Activated CD4-positive, alpha-beta T cell treated with anti-CD3 and anti-CD28 coated beads for 4 hours (primary cell): ENCODE measurements around the gene AACS.
"Not testable (repeated sequence)": the region's sequence is repeated elsewhere in the genome, so short reads cannot be mapped to it uniquely, and the experiment has no call there.

Experiments
- DNase-seq, 2 donors: peaks; one replicate each; pipeline ENCODE4 v3.0.0-alpha.2; 2020

The AACS gene

GRCh38 chr12:125061229-125061628 lies 4.0 kb upstream of the AACS start:
- no peak for DNase-seq

GRCh38 chr12:125063522-125063921 lies 1.7 kb upstream of the AACS start:
- DNase-seq = not testable (repeated sequence)

GRCh38 chr12:125064492-125064891 lies 743 bp upstream of the AACS start:
- DNase-seq = no peak

GRCh38 chr12:125065919-125066570 lies 810 bp downstream of the AACS start:
- DNase-seq = no peak

- no peak for DNase-seq
Observed at GRCh38 chr12:125068391-125068790, 3.2 kb downstream of the AACS start.

- no peak for DNase-seq
Observed at GRCh38 chr12:125069616-125070015, 4.4 kb downstream of the AACS start.

GRCh38 chr12:125070112-125070511 lies 4.9 kb downstream of the AACS start:
- DNase-seq = no peak

GRCh38 chr12:125070661-125071390 lies 5.6 kb downstream of the AACS start:
- no peak for DNase-seq

GRCh38 chr12:125071456-125071855 lies 6.2 kb downstream of the AACS start:
- no peak for DNase-seq

GRCh38 chr12:125072496-125072895 lies 7.3 kb downstream of the AACS start:
- DNase-seq = no peak

- DNase-seq = not testable (repeated sequence)
Observed at GRCh38 chr12:125074294-125074693, 9.1 kb downstream of the AACS start.

- DNase-seq = no peak
Observed at GRCh38 chr12:125076103-125076502, 10.9 kb downstream of the AACS start.

- DNase-seq = no peak
Observed at GRCh38 chr12:125079084-125079483, 13.8 kb downstream of the AACS start.

GRCh38 chr12:125079648-125080645 lies 14.7 kb downstream of the AACS start:
- DNase-seq = no peak

- DNase-seq = no peak
Observed at GRCh38 chr12:125081427-125081826, 16.2 kb downstream of the AACS start.

- no peak for DNase-seq
Observed at GRCh38 chr12:125083072-125083471, 17.8 kb downstream of the AACS start.

GRCh38 chr12:125088199-125088598 lies 23.0 kb downstream of the AACS start:
- not testable (repeated sequence) for DNase-seq

GRCh38 chr12:125089083-125089482 lies 23.8 kb downstream of the AACS start:
- DNase-seq = no peak

GRCh38 chr12:125089626-125090025 lies 24.4 kb downstream of the AACS start:
- DNase-seq = no peak

- no peak for DNase-seq
Observed at GRCh38 chr12:125090437-125090836, 25.2 kb downstream of the AACS start.

- no peak for DNase-seq
Observed at GRCh38 chr12:125091401-125091800, 26.2 kb downstream of the AACS start.

- no peak for DNase-seq
Observed at GRCh38 chr12:125092108-125092871, 27.1 kb downstream of the AACS start.
